Effector memory CD8-positive, alpha-beta T cell (primary cell): ENCODE measurements around the gene FERMT3.

Experiments used
- ATAC-seq: fragments of 150-1000 bp; cut with Tn5 transposase; replicated peaks from 2 replicates; pipeline ENCODE4 v1.10.0; 2021; ENCODE audit warnings: mild to moderate bottlenecking, moderate library complexity
- DNase-seq, 3 experiments: peaks; one replicate each; pipeline ENCODE4 v3.0.0; 2021
- H3K27ac Mint-ChIP-seq, 2 donors: one replicate each; pipeline ENCODE4 v1.8.0; 2022; ENCODE audit warnings: mild to moderate bottlenecking in 2 of 2, mixed read lengths in 2 of 2, moderate library complexity in 2 of 2
- H3K27me3 Mint-ChIP-seq, 2 donors: one replicate each; pipeline ENCODE4 v1.8.0; 2022; ENCODE audit warnings: mixed read lengths in 2 of 2
- H3K36me3 Mint-ChIP-seq: one replicate; pipeline ENCODE4 v1.8.0; 2022; ENCODE audit warnings: mild to moderate bottlenecking, moderate library complexity, mixed read lengths; ENCODE audit not compliant: insufficient read depth
- H3K4me1 Mint-ChIP-seq, 2 donors: one replicate each; pipeline ENCODE4 v1.8.0; 2022; ENCODE audit warnings: low read depth in 2 of 2, mixed read lengths in 2 of 2
- H3K4me3 Mint-ChIP-seq, 2 donors: one replicate each; pipeline ENCODE4 v1.8.0; 2022; ENCODE audit warnings: mild to moderate bottlenecking in 2 of 2, mixed read lengths in 2 of 2, moderate library complexity in 2 of 2
- H3K9me3 Mint-ChIP-seq, 2 donors: one replicate each; pipeline ENCODE4 v1.8.0; 2022; ENCODE audit warnings: mixed read lengths in 2 of 2

Gene FERMT3

DNA sequence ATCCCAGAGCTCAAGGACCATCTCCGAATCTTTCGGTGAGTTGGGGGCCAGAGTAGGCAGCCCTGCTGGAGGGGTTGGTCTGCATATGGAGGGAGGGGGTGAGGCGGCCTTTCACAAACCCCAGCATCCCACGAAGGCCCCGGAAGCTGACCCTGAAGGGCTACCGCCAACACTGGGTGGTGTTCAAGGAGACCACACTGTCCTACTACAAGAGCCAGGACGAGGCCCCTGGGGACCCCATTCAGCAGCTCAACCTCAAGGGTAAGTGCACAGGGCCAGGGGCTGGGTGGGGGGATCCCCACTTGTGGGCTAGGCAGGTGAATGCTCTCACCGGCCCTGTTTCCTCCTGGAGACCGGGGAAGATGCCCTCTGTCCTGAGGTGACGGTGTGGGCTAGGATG lies 13.2 kb downstream of the FERMT3 start:
- Mint-ChIP-seq H3K4me3 (no peak overlapping the region), H3K27me3 (no peaks in the 10 kb centered on the region), H3K36me3 (peaks cover 85% of the 10 kb centered on the region), H3K9me3 (no peaks in the 10 kb centered on the region), H3K27ac (no peak overlapping the region), H3K4me1 (peaks cover 7% of the 10 kb centered on the region in 2 donors)
- DNase-seq, result no peak
- no peak for ATAC-seq

GRCh38 chr11:64220271-64220670 lies 13.8 kb downstream of the FERMT3 start:
- Mint-ChIP-seq H3K9me3 (no peaks in the 10 kb centered on the region), H3K27me3 (no peaks in the 10 kb centered on the region), H3K4me1 (peaks cover 11 to 12% of the 10 kb centered on the region in 2 donors), H3K4me3 (no peak overlapping the region), H3K36me3 (peaks cover 80% of the 10 kb centered on the region), H3K27ac (no peak overlapping the region)
- ATAC-seq (no peak), DNase-seq (no peak)

DNA sequence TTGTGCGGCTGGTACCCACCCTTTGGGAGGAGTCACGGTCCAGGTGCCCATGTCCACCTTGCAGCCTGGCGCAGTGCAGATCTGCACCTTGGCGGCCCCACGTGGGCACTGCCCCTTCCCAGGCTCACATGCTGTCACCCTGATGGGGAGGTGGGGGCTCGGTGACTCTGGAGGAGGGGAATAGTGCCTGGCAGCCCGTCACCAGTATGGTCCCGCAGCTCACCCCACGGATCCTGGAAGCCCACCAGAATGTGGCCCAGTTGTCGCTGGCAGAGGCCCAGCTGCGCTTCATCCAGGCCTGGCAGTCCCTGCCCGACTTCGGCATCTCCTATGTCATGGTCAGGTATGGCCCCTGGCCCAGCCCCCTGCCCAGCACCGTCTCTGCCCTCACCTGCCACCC lies 14.3 kb downstream of the FERMT3 start:
- Mint-ChIP-seq H3K36me3 (peaks cover 74% of the 10 kb centered on the region), H3K27me3 (no peaks in the 10 kb centered on the region), H3K4me1 (peaks cover 11 to 12% of the 10 kb centered on the region in 2 donors), H3K4me3 (no peak overlapping the region), H3K27ac (peak overlapping the region in 1 of 2 donors; percentile 35), H3K9me3 (no peaks in the 10 kb centered on the region)
- ATAC-seq (no peak), DNase-seq (no peak)

DNA sequence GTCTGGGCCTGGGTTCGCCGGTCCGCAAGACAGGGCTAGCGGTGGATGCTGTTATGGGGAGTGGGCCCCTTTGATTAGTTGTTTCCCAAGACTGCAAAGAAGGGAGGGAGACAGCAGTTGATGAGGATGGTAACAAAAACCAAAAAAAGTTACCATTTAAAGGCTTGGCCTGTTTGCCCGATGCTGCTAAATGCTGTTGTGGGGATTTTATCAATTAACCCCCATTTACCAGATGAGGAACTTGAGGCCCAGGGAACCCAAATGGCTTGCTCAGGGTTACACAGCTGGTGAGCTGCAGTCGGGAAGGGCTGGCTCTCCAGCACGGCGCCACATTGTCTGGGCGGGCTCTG lies 16.1 kb downstream of the FERMT3 start:
- no peaks in the 10 kb centered on the region for H3K9me3 Mint-ChIP-seq
- H3K27me3 Mint-ChIP-seq, result no peaks in the 10 kb centered on the region
- peaks cover 20 to 22% of the 10 kb centered on the region in 2 donors for H3K4me1 Mint-ChIP-seq
- peaks cover 59% of the 10 kb centered on the region for H3K36me3 Mint-ChIP-seq
- ATAC-seq, result no peak
- no peak overlapping the region for H3K4me3 Mint-ChIP-seq
- DNase-seq, result no peak
- no peak overlapping the region for H3K27ac Mint-ChIP-seq

DNA sequence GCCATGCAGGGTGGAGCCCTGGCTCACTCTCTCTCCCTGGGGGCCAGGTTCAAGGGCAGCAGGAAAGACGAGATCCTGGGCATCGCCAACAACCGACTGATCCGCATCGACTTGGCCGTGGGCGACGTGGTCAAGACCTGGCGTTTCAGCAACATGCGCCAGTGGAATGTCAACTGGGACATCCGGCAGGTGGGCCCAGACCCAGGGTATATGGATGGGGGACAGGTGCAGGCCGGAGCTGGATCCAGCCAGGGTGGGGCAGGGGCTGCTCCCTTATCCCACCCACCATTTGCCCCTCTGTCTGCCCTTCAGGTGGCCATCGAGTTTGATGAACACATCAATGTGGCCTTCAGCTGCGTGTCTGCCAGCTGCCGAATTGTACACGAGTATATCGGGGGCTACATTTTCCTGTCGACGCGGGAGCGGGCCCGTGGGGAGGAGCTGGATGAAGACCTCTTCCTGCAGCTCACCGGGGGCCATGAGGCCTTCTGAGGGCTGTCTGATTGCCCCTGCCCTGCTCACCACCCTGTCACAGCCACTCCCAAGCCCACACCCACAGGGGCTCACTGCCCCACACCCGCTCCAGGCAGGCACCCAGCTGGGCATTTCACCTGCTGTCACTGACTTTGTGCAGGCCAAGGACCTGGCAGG lies 16.6 kb downstream of the FERMT3 start:
- H3K27ac Mint-ChIP-seq, result no peak overlapping the region
- H3K4me3 Mint-ChIP-seq, result no peak overlapping the region
- no peak for ATAC-seq
- H3K27me3 Mint-ChIP-seq, result no peaks in the 10 kb centered on the region
- H3K36me3 Mint-ChIP-seq, result peaks cover 54% of the 10 kb centered on the region
- DNase-seq, result no peak
- no peaks in the 10 kb centered on the region for H3K9me3 Mint-ChIP-seq
- peaks cover 20 to 22% of the 10 kb centered on the region in 2 donors for H3K4me1 Mint-ChIP-seq

- peaks cover 44% of the 10 kb centered on the region for H3K36me3 Mint-ChIP-seq
- H3K9me3 Mint-ChIP-seq, result no peaks in the 10 kb centered on the region
- peak overlapping the region; percentile 85 to 87 for H3K4me3 Mint-ChIP-seq
- no peak overlapping the region for H3K27ac Mint-ChIP-seq
- ATAC-seq, result no peak
- peaks cover 14 to 23% of the 10 kb centered on the region in 2 donors for H3K4me1 Mint-ChIP-seq
- no peak for DNase-seq
- no peaks in the 10 kb centered on the region for H3K27me3 Mint-ChIP-seq
Measured at GRCh38 chr11:64224151-64224890, 17.8 kb downstream of the FERMT3 start.

DNA sequence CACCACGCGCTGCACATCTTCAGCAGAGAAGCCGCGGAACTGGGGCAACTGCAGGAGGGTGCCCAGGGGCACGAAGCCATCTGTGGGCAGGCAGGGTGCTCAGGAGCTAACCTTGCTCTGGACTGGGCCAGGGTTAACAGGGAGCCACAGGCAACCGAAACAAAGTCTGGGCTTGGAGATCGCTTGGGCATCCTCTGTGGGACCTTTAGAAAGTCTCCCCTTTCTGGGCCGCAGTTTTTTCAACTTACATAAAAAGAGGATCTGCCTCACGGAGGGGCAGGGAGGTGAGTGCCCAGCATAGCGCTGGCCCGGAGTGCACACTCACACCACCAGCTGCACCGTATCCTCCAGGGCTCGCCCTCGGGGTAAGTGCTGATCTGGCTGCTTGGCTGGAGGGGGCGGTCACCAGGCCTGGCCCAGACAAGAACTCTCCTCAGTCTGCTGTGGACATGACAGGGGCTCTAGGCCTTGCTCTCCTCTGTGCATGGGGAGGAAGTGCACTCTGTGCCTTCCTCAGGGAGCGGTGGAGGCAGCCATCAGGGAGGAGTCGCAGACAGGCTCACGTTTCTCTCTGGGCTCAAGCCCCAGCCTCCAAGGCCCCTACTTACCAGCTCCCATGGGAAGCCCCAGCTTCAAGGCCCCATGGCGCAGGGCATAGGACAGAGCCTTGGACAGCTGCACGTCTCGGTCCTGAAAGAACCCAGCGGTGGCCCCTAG lies 18.5 kb downstream of the FERMT3 start:
- Mint-ChIP-seq H3K27ac (peak overlapping the region in 1 of 2 donors; percentile 94), H3K36me3 (peaks cover 42% of the 10 kb centered on the region)
- ATAC-seq, result no peak

GRCh38 chr11:64225608-64226506 lies 19.3 kb downstream of the FERMT3 start, which contains the start of the genes NUDT22 and TRPT1:
NUDT22 (plus strand) TSS chr11:64226274; CDS start chr11:64226653, 379 bp downstream.
TRPT1 (minus strand) TSS chr11:64226186; CDS start chr11:64225860, 326 bp downstream.
- ATAC-seq (peak; percentile 66), DNase-seq (peak; percentile 90 to 92 (median 90))
- Mint-ChIP-seq H3K36me3 (peaks cover 43% of the 10 kb centered on the region), H3K4me3 (peak within 1 kb of the TSS; percentile 85 to 87), H3K4me1 (peaks cover 24 to 31% of the 10 kb centered on the region in 2 donors), H3K27me3 (no peaks in the 10 kb centered on the region), H3K27ac (peak within 1 kb of the TSS; percentile 87 to 94), H3K9me3 (no peaks in the 10 kb centered on the region)

More for the DNA sequence above, 18.5 kb downstream of the FERMT3 start:
- no peak for DNase-seq
- H3K9me3 Mint-ChIP-seq, result no peaks in the 10 kb centered on the region
- peaks cover 21 to 30% of the 10 kb centered on the region in 2 donors for H3K4me1 Mint-ChIP-seq
- peak overlapping the region; percentile 85 to 87 for H3K4me3 Mint-ChIP-seq
- H3K27me3 Mint-ChIP-seq, result no peaks in the 10 kb centered on the region

- ATAC-seq, result peak; percentile 49
- no peaks in the 10 kb centered on the region for H3K27me3 Mint-ChIP-seq
- peaks cover 35% of the 10 kb centered on the region for H3K36me3 Mint-ChIP-seq
- peak; percentile 49 to 55 (median 50) for DNase-seq
- peak overlapping the region; percentile 87 to 94 for H3K27ac Mint-ChIP-seq
- H3K4me1 Mint-ChIP-seq, result peaks cover 27 to 31% of the 10 kb centered on the region in 2 donors
- peak overlapping the region; percentile 85 to 87 for H3K4me3 Mint-ChIP-seq
- no peaks in the 10 kb centered on the region for H3K9me3 Mint-ChIP-seq
Measured at GRCh38 chr11:64226507-64227051, 20.1 kb downstream of the FERMT3 start.

DNA sequence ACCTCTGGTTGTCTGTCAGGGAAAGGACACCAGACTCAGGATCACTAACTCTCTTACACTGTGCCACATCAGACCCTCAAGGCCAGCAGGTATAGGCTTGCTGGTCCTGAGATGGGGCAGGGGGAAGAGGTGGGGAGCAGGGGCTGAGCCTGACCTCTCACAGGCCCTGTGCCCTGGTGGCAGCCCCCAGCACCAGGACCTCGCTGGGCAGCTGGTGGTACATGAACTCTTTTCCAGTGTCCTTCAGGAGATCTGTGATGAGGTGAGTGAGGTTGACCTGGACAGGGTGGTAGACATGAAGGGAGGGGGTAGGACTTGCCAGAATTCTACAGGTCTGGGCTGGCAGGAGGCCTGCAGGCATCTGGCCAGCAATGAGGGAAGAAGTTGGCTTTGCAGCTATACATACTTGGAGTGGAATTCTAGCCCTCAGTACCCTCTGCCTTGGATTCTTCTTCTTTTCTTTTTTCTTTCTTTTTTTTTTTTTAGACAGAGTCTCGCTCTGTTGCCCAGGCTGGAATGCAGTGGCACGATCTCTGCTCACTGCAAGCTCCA lies 21.0 kb downstream of the FERMT3 start:
- no peaks in the 10 kb centered on the region for H3K9me3 Mint-ChIP-seq
- DNase-seq (no peak), ATAC-seq (no peak)
- H3K4me3 Mint-ChIP-seq, result peak overlapping the region; percentile 85 to 87
- peaks cover 31% of the 10 kb centered on the region for H3K36me3 Mint-ChIP-seq
- H3K4me1 Mint-ChIP-seq, result peaks cover 28 to 36% of the 10 kb centered on the region in 2 donors
- no peaks in the 10 kb centered on the region for H3K27me3 Mint-ChIP-seq
- H3K27ac Mint-ChIP-seq, result peak overlapping the region; percentile 87 to 94

DNA sequence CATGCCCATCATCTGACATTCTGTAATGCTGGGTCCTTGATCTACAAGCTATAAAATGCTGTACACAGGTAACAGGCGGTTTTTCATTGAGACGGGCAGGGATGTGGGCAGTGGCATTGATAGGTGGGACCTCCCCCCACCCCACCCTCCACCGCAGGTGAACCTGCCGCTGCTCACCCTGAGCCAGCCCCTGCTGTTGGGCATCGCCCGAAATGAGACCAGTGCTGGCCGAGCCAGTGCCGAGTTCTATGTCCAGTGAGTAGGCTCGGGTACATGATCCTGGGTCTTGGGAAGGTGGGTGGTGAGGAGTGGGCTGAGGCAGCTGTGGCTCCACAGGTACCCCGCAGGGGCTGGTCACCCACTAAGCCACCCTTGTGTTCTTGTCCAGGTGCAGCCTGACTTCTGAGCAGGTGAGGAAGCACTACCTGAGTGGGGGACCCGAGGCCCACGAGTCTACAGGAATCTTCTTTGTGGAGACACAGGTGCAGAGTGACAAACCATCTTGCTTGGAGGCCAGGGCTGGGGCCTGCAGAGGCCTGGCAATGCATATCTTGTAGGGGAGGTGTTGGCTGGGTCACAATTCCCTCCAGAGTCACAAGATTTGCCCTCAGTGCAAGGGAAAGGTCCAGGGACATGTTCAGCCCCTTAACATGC lies 22.7 kb downstream of the FERMT3 start:
- DNase-seq (no peak), ATAC-seq (no peak)
- no peaks in the 10 kb centered on the region for H3K27me3 Mint-ChIP-seq
- no peaks in the 10 kb centered on the region for H3K9me3 Mint-ChIP-seq
- H3K27ac Mint-ChIP-seq, result peak overlapping the region; percentile 97 to 98
- H3K4me1 Mint-ChIP-seq, result peaks cover 37 to 40% of the 10 kb centered on the region in 2 donors
- peaks cover 19% of the 10 kb centered on the region for H3K36me3 Mint-ChIP-seq
- H3K4me3 Mint-ChIP-seq, result peak overlapping the region; percentile 91 to 93

DNA sequence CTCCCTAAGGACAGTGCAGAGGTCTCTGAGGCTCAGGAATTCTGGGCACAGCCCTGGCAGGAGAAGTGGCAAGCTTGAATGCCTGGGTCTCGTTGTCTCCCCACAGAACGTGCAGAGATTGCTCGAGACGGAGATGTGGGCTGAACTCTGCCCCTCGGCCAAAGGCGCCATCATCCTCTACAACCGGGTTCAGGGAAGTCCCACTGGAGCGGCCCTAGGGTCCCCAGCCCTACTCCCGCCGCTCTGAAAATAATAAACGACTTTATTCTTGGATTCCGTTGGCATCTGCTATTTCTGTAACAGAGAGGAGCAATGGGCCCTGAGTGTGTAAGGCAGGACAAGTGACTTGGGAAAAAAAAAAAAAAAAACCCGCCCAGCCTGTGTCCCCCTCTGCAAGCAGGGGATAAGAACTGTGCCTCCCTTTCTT lies 23.2 kb downstream of the FERMT3 start:
- H3K27ac Mint-ChIP-seq, result peak overlapping the region; percentile 97 to 98
- ATAC-seq (no peak), DNase-seq (no peak)
- peak overlapping the region; percentile 91 to 93 for H3K4me3 Mint-ChIP-seq
- peaks cover 37 to 39% of the 10 kb centered on the region in 2 donors for H3K4me1 Mint-ChIP-seq
- H3K36me3 Mint-ChIP-seq, result peaks cover 16% of the 10 kb centered on the region
- H3K27me3 Mint-ChIP-seq, result no peaks in the 10 kb centered on the region
- H3K9me3 Mint-ChIP-seq, result no peaks in the 10 kb centered on the region
